GM23338 (cell line): ENCODE data around the gene GRAMD4. TPM values are rescaled to one million over a fixed set of nuclear protein-coding genes. Genes with fewer than 3 reads are reported as not detected.

Experiments
- ATAC-seq: fragments of 200-7000 bp; cut with Tn5 transposase; 3 replicates; pipeline ENCODE4 v1.9.1; 2020
- DNase-seq: peaks from one replicate; pipeline ENCODE4 v3.0.0-alpha.2; 2015; ENCODE audit warnings: low spot score
- H2AFZ ChIP-seq: fragments of 200-600 bp; sonication (generic); 2 replicates; pipeline ENCODE4 v1.8.0; 2016; ENCODE audit warnings: antibody characterized with exemption, mild to moderate bottlenecking, moderate library complexity
- H3F3A ChIP-seq: fragments of 200-600 bp; sonication (generic); replicated peaks from 2 replicates; pipeline ENCODE4 v1.8.0; 2017; ENCODE audit warnings: antibody characterized with exemption, mixed run types, low read depth
- H3K27ac ChIP-seq: fragments of 200-600 bp; sonication (generic); 2 replicates; pipeline ENCODE4 v1.6.1; 2016; ENCODE audit warnings: low read depth
- H3K27me3 ChIP-seq: fragments of 200-600 bp; sonication (generic); 2 replicates; pipeline ENCODE4 v1.8.0; 2016; ENCODE audit warnings: mild to moderate bottlenecking, mixed run types, moderate library complexity; ENCODE audit not compliant: insufficient read depth
- H3K36me3 ChIP-seq: fragments of 200-600 bp; sonication (generic); 2 replicates; pipeline ENCODE4 v1.8.0; 2016; ENCODE audit warnings: mild to moderate bottlenecking; ENCODE audit not compliant: insufficient read depth
- H3K4me1 ChIP-seq: fragments of 200-600 bp; sonication (generic); 2 replicates; pipeline ENCODE4 v1.8.0; 2016; ENCODE audit warnings: mild to moderate bottlenecking, moderate library complexity; ENCODE audit not compliant: insufficient read depth
- H3K4me2 ChIP-seq: fragments of 200-600 bp; sonication (generic); 2 replicates; pipeline ENCODE4 v1.7.1; 2017; ENCODE audit warnings: mixed run types
- H3K4me3 ChIP-seq: fragments of 200-600 bp; sonication (generic); 2 replicates; pipeline ENCODE4 v1.6.1; 2016; ENCODE audit warnings: mixed run types
- H3K79me2 ChIP-seq: fragments of 200-600 bp; sonication (generic); replicated peaks from 2 replicates; pipeline ENCODE4 v1.8.0; 2017; ENCODE audit warnings: mild to moderate bottlenecking; ENCODE audit not compliant: insufficient read depth
- H3K9me2 ChIP-seq: fragments of 200-600 bp; sonication (generic); 2 replicates; pipeline ENCODE4 v1.8.0; 2017; ENCODE audit not compliant: insufficient read depth
- H4K20me1 ChIP-seq: fragments of 200-600 bp; sonication (generic); replicated peaks from 2 replicates; pipeline ENCODE4 v1.8.0; 2017; ENCODE audit warnings: mild to moderate bottlenecking; ENCODE audit not compliant: insufficient read depth
- H3K27ac Mint-ChIP-seq: 2 replicates; pipeline ENCODE4 v1.8.0; 2020; ENCODE audit warnings: inconsistent platforms, mild to moderate bottlenecking, moderate library complexity, mixed read lengths
- H3K27me3 Mint-ChIP-seq: 3 replicates; pipeline ENCODE4 v1.8.0; 2022; ENCODE audit warnings: low read depth, mild to moderate bottlenecking, moderate library complexity, mixed read lengths, inconsistent platforms; ENCODE audit not compliant: insufficient read depth, poor library complexity
- H3K36me3 Mint-ChIP-seq: 3 replicates; pipeline ENCODE4 v1.8.0; 2021; ENCODE audit warnings: low read depth, mild to moderate bottlenecking, inconsistent platforms, moderate library complexity, mixed read lengths
- H3K4me1 Mint-ChIP-seq: 3 replicates; pipeline ENCODE4 v1.8.0; 2020; ENCODE audit warnings: mild to moderate bottlenecking, inconsistent platforms, mixed read lengths
- H3K4me3 Mint-ChIP-seq: 3 replicates; pipeline ENCODE4 v1.8.0; 2021; ENCODE audit warnings: moderate library complexity, mild to moderate bottlenecking, inconsistent platforms, mixed read lengths
- H3K9me3 Mint-ChIP-seq: 3 replicates; pipeline ENCODE4 v1.8.0; 2020; ENCODE audit warnings: moderate library complexity, mild to moderate bottlenecking, inconsistent platforms, mixed read lengths
- ETS1 ChIP-seq: IDR thresholded peaks from 2 replicates; pipeline ENCODE4 v1.6.1; 2016; ENCODE audit warnings: antibody characterized with exemption
- EZH2 ChIP-seq: fragments of 200-600 bp; sonication (generic); IDR thresholded peaks from one replicate; pipeline ENCODE4 v1.8.0; 2017; ENCODE audit warnings: antibody characterized with exemption, mild to moderate bottlenecking, low read depth; ENCODE audit not compliant: unreplicated experiment
- EZH2phosphoT487 ChIP-seq: fragments of 200-600 bp; sonication (generic); IDR thresholded peaks from one replicate; pipeline ENCODE4 v1.8.1; 2018; ENCODE audit warnings: antibody characterized with exemption; ENCODE audit not compliant: unreplicated experiment
- JUNB ChIP-seq: IDR thresholded peaks from one replicate; pipeline ENCODE4 v1.6.1; 2016; ENCODE audit warnings: antibody characterized with exemption; ENCODE audit not compliant: unreplicated experiment
- REST ChIP-seq: IDR thresholded peaks from one replicate; pipeline ENCODE4 v1.6.1; 2018; ENCODE audit warnings: antibody characterized with exemption; ENCODE audit not compliant: unreplicated experiment
- ZNF114 ChIP-seq: fragments of 250-450 bp; sonication (Bioruptor Pico); IDR thresholded peaks from 2 replicates; pipeline ENCODE4 v1.5.0; 2020; ENCODE audit warnings: mild to moderate bottlenecking, moderate library complexity
- ZNF462 ChIP-seq: fragments of 250-450 bp; sonication (Bioruptor Pico); IDR thresholded peaks from 2 replicates; pipeline ENCODE4 v1.5.0; 2020; ENCODE audit warnings: mild to moderate bottlenecking, moderate library complexity
- polyA plus RNA-seq: library from polyadenylated mRNA; unstranded; fragments of >200 nt; fragmentation: Nextera tagmentation; extraction: Ambion mirVana; gene quantifications from 2 replicates; pipeline ENCODE4 v1.2.1, GENCODE V29; 2016
- total RNA-seq: library from RNA; depleted of rRNA; stranded (reverse); fragments of >200 nt; shearing (Covaris generic); gene quantifications from 2 replicates; pipeline ENCODE4 v1.2.3, GENCODE V29; 2014

The GRAMD4 gene
- total and polyA plus RNA-seq, 2 experiments from 2014 or later: 2.7 to 81.8 TPM

GRCh38 chr22:46581538-46582244 is 38.5 kb upstream of the GRAMD4 start:
- Histone ChIP-seq H3K9me2 (no peaks in the 10 kb centered on the region), H3K79me2 (peaks cover 56% of the 10 kb centered on the region), H3K27me3 (peaks cover 12% of the 10 kb centered on the region), H3F3A (no peaks in the 10 kb centered on the region), H3K4me2 (no peak overlapping the region), H3K27ac (no peak overlapping the region), H3K4me3 (no peak overlapping the region), H4K20me1 (peaks cover 4% of the 10 kb centered on the region; the same call in 1 of the 2 replicates), H3K4me1 (peaks cover 16% of the 10 kb centered on the region; the same call in 1 of the 2 replicates), H2AFZ (no peak overlapping the region), H3K36me3 (no peaks in the 10 kb centered on the region)
- DNase-seq: no peak
- Mint-ChIP-seq H3K27me3 (peaks cover 21% of the 10 kb centered on the region), H3K36me3 (no peaks in the 10 kb centered on the region), H3K4me3 (no peak overlapping the region), H3K4me1 (peaks cover 53% of the 10 kb centered on the region), H3K9me3 (no peaks in the 10 kb centered on the region), H3K27ac (no peak overlapping the region)
- TF ChIP-seq EZH2: no peak
- TF ChIP-seq ZNF462 (CRISPR knock-in tag): no peak
- no peak for TF ChIP-seq ZNF114 (CRISPR knock-in tag)
- no peak for TF ChIP-seq JUNB
- no peak for ATAC-seq

GRCh38 chr22:46582281-46582933 is 37.8 kb upstream of the GRAMD4 start:
- Histone ChIP-seq H3K27ac (no peak overlapping the region), H3K27me3 (peaks cover 12% of the 10 kb centered on the region), H3K36me3 (no peaks in the 10 kb centered on the region), H3K9me2 (no peaks in the 10 kb centered on the region), H2AFZ (no peak overlapping the region), H3K79me2 (peaks cover 56% of the 10 kb centered on the region), H3K4me3 (no peak overlapping the region), H4K20me1 (peaks cover 4% of the 10 kb centered on the region; the same call in 1 of the 2 replicates), H3F3A (no peaks in the 10 kb centered on the region), H3K4me1 (peaks cover 16% of the 10 kb centered on the region; the same call in 1 of the 2 replicates), H3K4me2 (no peak overlapping the region)
- H3K9me3 Mint-ChIP-seq: no peaks in the 10 kb centered on the region
- DNase-seq (no peak), ATAC-seq (no peak)
- H3K4me3 Mint-ChIP-seq: no peak overlapping the region
- H3K27me3 Mint-ChIP-seq: peaks cover 21% of the 10 kb centered on the region
- H3K4me1 Mint-ChIP-seq: peaks cover 59% of the 10 kb centered on the region
- no peak overlapping the region for H3K27ac Mint-ChIP-seq
- no peaks in the 10 kb centered on the region for H3K36me3 Mint-ChIP-seq
- TF ChIP-seq ZNF114 (CRISPR knock-in tag): no peak
- TF ChIP-seq ETS1: no peak
- TF ChIP-seq EZH2phosphoT487: no peak
- no peak for TF ChIP-seq REST
